HUES6 (cell line): ENCODE results near the gene MRPL49.

ENCODE experiments used
- H3K27ac ChIP-seq: 2 replicates; pipeline ENCODE4 v1.7.0; 2013; ENCODE audit warnings: low read depth, mild to moderate bottlenecking, low read length, inconsistent platforms
- H3K27me3 ChIP-seq: 2 replicates; pipeline ENCODE4 v1.6.1; 2013; ENCODE audit warnings: low read length; ENCODE audit not compliant: control insufficient read depth, insufficient read depth
- H3K36me3 ChIP-seq: 2 replicates; pipeline ENCODE4 v1.6.1; 2013; ENCODE audit warnings: low read length; ENCODE audit not compliant: control insufficient read depth, insufficient read depth
- H3K4me1 ChIP-seq: 2 replicates; pipeline ENCODE4 v1.6.1; 2013; ENCODE audit warnings: low read length; ENCODE audit not compliant: control insufficient read depth, insufficient read depth
- H3K4me3 ChIP-seq: 2 replicates; pipeline ENCODE4 v1.5.1; 2013; ENCODE audit warnings: low read depth, low read length
- H3K9ac ChIP-seq: one replicate; pipeline ENCODE4 v1.6.1; 2013; ENCODE audit warnings: mild to moderate bottlenecking, low read length
- H3K9me3 ChIP-seq: 2 replicates; pipeline ENCODE4 v1.6.1; 2013; ENCODE audit warnings: low read depth, low read length; ENCODE audit not compliant: control insufficient read depth, insufficient read depth

The MRPL49 gene

DNA sequence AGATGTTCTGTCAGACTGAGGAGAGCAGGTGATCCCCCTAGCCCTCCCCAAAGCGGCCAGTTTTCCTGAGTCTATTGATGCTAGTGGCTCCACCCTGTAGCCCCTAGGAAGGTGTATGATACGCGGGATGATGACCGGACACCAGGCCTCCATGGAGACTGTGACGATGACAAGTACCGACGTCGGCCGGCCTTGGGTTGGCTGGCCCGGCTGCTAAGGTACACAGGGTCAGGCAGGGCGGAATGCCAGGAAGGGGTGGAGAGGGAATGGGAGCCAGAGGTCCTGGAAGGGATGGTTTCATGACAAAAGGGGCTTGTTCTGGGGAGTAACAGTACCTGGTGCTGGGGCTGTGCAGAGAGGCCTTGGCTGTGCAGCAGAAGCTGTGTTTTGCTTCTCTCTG is 34.9 kb upstream of the MRPL49 start:
- peaks cover 50% of the 10 kb centered on the region for H3K36me3 ChIP-seq

DNA sequence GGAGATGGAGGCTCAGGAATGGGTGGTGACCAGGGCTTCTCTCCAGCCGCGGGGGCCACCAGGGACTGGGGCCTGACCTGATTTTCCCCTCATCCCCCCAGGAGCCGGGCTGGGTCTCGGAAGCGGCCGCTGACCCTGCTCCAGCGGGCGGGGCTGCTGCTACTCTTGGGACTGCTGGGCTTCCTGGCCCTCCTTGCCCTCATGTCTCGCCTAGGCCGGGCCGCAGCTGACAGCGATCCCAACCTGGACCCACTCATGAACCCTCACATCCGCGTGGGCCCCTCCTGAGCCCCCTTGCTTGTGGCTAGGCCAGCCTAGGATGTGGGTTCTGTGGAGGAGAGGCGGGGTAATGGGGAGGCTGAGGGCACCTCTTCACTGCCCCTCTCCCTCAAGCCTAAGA is 34.3 kb upstream of the MRPL49 start:
- no peak overlapping the region for H3K9ac ChIP-seq
- H3K27me3 ChIP-seq = no peaks in the 10 kb centered on the region
- no peak overlapping the region for H3K4me3 ChIP-seq
- H3K36me3 ChIP-seq = peaks cover 47% of the 10 kb centered on the region
- peaks cover 3% of the 10 kb centered on the region for H3K4me1 ChIP-seq
- no peaks in the 10 kb centered on the region for H3K9me3 ChIP-seq
- no peak overlapping the region for H3K27ac ChIP-seq

More for the DNA sequence above, 34.9 kb upstream of the MRPL49 start:
- Histone ChIP-seq H3K9me3 (no peaks in the 10 kb centered on the region), H3K27me3 (no peaks in the 10 kb centered on the region), H3K9ac (no peak overlapping the region), H3K27ac (no peak overlapping the region), H3K4me3 (no peak overlapping the region), H3K4me1 (peaks cover 6% of the 10 kb centered on the region)

DNA sequence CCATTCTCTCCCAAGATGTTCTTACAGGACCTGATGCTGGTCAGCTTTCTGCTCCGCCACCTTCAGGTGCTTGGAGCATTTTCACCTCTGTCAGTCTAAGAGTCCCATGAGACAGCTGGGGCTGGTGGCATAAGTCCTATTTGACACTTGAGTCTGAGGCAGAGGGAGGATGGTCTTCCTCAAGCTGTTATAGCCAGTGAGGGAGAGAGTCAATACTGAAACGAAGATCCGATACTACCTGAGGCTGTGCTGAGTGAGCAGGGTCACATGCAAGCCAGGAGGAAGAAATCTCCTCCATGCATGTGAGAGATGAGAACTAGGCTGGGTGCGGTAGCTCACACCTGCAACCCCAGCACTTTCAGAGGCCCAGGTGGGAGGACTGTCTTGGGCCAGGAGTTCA is 32.5 kb upstream of the MRPL49 start:
- H3K27ac ChIP-seq = no peak overlapping the region
- no peaks in the 10 kb centered on the region for H3K4me1 ChIP-seq
- peaks cover 43% of the 10 kb centered on the region for H3K36me3 ChIP-seq
- H3K4me3 ChIP-seq = no peak overlapping the region
- no peak overlapping the region for H3K9ac ChIP-seq
- no peaks in the 10 kb centered on the region for H3K27me3 ChIP-seq
- no peaks in the 10 kb centered on the region for H3K9me3 ChIP-seq

DNA sequence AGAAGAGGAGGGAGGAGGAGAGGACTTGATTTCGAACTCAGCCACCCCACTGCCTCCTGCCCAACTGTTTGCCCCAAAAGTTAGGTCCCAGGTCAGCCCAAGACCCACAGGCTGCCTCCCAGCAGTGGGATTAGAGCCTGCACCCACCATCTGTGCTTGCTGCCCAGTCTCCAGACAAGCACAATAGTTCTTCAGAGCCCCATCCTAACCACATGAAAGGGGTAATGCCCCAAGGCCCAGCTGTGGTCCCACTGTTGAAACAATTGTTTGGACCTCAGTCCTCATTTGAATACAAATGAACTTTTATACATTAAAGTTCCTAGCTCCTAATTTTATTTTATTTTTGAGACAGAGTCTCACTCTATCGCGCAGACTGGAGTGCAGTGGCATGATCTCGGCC is 31.5 kb upstream of the MRPL49 start:
- Histone ChIP-seq H3K27me3 (no peaks in the 10 kb centered on the region), H3K9me3 (no peaks in the 10 kb centered on the region), H3K4me1 (no peaks in the 10 kb centered on the region), H3K4me3 (no peak overlapping the region), H3K36me3 (peaks cover 40% of the 10 kb centered on the region), H3K27ac (no peak overlapping the region), H3K9ac (no peak overlapping the region)

DNA sequence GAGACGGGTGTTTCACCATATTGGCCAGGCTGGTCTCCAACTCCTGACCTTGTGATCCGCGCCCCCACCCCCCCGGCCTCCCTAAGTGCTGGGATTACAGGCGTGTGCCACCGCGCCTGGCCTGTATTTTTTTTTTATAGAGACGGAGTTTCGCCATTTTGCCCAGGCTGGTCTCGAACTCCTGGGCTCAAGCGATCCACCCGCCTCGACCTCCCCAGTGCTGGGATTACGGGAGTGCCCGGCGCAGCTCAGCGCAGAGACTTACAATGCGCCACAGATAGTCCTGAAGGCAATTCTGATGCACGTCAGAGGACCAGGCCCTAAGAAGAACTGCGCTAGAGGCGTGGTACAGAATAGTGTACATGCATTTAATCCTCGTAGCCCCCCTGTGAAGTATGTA is 26.7 kb upstream of the MRPL49 start:
- Histone ChIP-seq H3K9me3 (no peaks in the 10 kb centered on the region), H3K4me1 (0 out of 2 replicates have a peak, but pooled peaks cover 3% of the 10 kb centered on the region), H3K27me3 (no peaks in the 10 kb centered on the region), H3K36me3 (peaks cover 6% of the 10 kb centered on the region; the same call in 1 of the 2 replicates), H3K9ac (peak overlapping the region; percentile 39), H3K4me3 (peak overlapping the region; percentile 78), H3K27ac (no peak overlapping the region)

DNA sequence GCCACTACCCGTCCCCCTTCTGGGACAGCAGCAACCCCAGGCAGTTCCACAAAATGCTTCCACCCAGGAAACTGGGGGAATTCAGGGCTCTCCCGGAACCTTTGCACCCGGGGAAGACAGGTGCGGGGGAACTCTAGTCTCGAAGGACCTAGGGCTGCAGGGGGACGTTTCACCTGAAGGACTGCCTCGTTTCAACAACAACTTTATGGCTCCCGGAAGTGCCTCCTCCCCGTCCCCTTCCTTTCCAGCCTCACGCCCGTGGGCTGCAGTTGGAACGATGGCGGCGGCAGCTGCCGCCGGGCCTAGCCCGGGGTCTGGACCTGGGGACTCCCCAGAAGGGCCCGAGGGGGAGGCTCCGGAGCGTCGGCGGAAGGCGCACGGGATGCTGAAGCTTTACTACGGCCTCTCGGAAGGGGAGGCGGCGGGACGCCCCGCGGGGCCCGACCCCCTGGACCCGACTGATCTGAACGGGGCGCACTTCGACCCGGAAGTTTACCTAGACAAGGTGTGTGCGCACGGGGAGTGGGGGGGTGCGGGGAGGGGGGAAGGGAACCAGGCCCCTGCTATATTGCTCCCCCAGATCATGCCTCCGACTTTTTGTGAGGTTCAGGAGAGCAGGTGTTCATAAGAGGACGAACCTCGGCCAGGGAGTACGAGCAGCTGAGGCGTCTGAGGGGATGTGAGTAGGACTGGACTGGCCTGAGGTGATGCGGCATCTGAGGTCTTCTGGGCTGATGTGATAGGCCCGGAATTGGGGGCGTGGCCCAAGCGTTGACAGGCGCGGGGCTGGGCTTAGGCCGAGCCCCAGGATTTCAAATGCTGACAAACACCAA is 25.9 kb upstream of the MRPL49 start, which contains the start of gene VPS51:
TSS of gene VPS51 (plus strand) at position 241 of the 833 bp plus-strand sequence. CDS start at position 278, 37 bp downstream.
- Histone ChIP-seq H3K4me1 (0 out of 2 replicates have a peak, but pooled peaks cover 3% of the 10 kb centered on the region), H3K36me3 (peaks cover 6% of the 10 kb centered on the region; the same call in 1 of the 2 replicates), H3K9me3 (no peaks in the 10 kb centered on the region), H3K4me3 (peak within 1 kb of the TSS; percentile 78), H3K9ac (peak within 1 kb of the TSS; percentile 73), H3K27ac (peak within 1 kb of the TSS; percentile 69; the same call in 1 of the 2 replicates), H3K27me3 (no peaks in the 10 kb centered on the region)

DNA sequence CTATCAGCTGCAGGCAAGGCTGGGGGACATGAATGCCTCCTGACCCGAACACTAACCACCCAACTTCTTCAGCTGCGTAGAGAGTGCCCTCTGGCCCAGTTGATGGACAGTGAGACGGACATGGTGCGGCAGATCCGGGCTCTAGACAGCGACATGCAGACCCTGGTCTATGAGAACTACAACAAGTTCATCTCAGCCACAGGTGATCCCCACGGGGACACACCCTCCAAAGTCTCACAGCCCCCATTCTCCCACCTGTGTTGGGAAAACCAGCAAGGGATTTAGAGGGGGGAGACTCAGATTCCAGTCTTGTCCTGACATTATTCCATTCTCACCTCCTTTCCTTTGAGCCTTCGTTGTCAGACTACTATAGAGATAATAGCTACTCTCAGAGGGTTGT is 25.2 kb upstream of the MRPL49 start:
- Histone ChIP-seq H3K9ac (no peak overlapping the region), H3K27ac (no peak overlapping the region), H3K9me3 (no peaks in the 10 kb centered on the region), H3K27me3 (no peaks in the 10 kb centered on the region), H3K4me3 (peak overlapping the region; percentile 78), H3K4me1 (0 out of 2 replicates have a peak, but pooled peaks cover 3% of the 10 kb centered on the region), H3K36me3 (peaks cover 6% of the 10 kb centered on the region; the same call in 1 of the 2 replicates)

GRCh38 chr11:65100674-65101350 is 21.3 kb upstream of the MRPL49 start:
- Histone ChIP-seq H3K4me1 (0 out of 2 replicates have a peak, but pooled peaks cover 3% of the 10 kb centered on the region), H3K9me3 (no peaks in the 10 kb centered on the region)

GRCh38 chr11:65102142-65103095 is 19.7 kb upstream of the MRPL49 start:
- Histone ChIP-seq H3K27ac (no peak overlapping the region), H3K36me3 (peaks cover 16% of the 10 kb centered on the region), H3K4me3 (no peak overlapping the region), H3K27me3 (no peaks in the 10 kb centered on the region), H3K9me3 (no peaks in the 10 kb centered on the region), H3K4me1 (no peaks in the 10 kb centered on the region), H3K9ac (no peak overlapping the region)

More at GRCh38 chr11:65100674-65101350, 21.3 kb upstream of the MRPL49 start:
- Histone ChIP-seq H3K36me3 (peaks cover 12% of the 10 kb centered on the region), H3K9ac (no peak overlapping the region), H3K27ac (no peak overlapping the region), H3K27me3 (no peaks in the 10 kb centered on the region), H3K4me3 (no peak overlapping the region)

- Histone ChIP-seq H3K9ac (no peak overlapping the region), H3K4me3 (no peak overlapping the region), H3K27me3 (no peaks in the 10 kb centered on the region), H3K36me3 (peaks cover 14% of the 10 kb centered on the region), H3K9me3 (no peaks in the 10 kb centered on the region), H3K27ac (no peak overlapping the region), H3K4me1 (no peaks in the 10 kb centered on the region)
Observed at GRCh38 chr11:65103476-65103875, 18.6 kb upstream of the MRPL49 start.
